HCT116 (cell line): Measurements from ENCODE around the gene MAGI3. TPM values are rescaled to one million over a fixed set of nuclear protein-coding genes. Genes with fewer than 3 reads are reported as not detected.
"Not testable (repeated sequence)": the region's sequence is repeated elsewhere in the genome, so short reads cannot be mapped to it uniquely, and the experiment has no call there.

ENCODE experiments used
- ATAC-seq: fragments of 200-7000 bp; cut with Tn5 transposase; 2 replicates; pipeline ENCODE4 v1.9.1; 2020; ENCODE audit warnings: mild to moderate bottlenecking, moderate library complexity
- BruUV-seq: library from RNA; stranded (reverse); fragments of 400-500 nt; replicated peaks from 2 replicates; lab custom pipeline; 2021; lab: Mats Ljungman, UMichigan
- CTCF ChIA-PET: fragments of 300-600 bp; sonication (Branson Sonifier 250); formaldehyde crosslinking; loops from one replicate; lab custom pipeline; 2021; ENCODE audit warnings: antibody characterized with exemption; lab: Charles Lee
- POLR2A ChIA-PET: fragments of 300-600, 350-600 bp; sonication (Branson Sonifier 250); formaldehyde crosslinking; loops from one replicate; lab custom pipeline; 2021; ENCODE audit warnings: antibody characterized with exemption; lab: Charles Lee
- RAD21 ChIA-PET, 2 experiments: fragments of 300-600 bp; sonication (Branson Sonifier 250); formaldehyde crosslinking; loops; one replicate each; lab custom pipeline; 2023; ENCODE audit warnings: low total read pairs in 2 of 2; ENCODE audit not compliant: uncharacterized antibody in 2 of 2, unreplicated experiment in 2 of 2, low non-redundant PET in 1 of 2; lab: Charles Lee
- DNase-seq: peaks from one replicate; pipeline ENCODE4 v3.0.0-alpha.2; 2010; ENCODE audit warnings: low read depth, low spot score
- H2AFZ ChIP-seq: fragments of 200-600 bp; shearing (Covaris generic), sonication (generic); 2 replicates; pipeline ENCODE4 v1.6.1; 2017; ENCODE audit warnings: low read depth, mixed run types, mixed read lengths, antibody characterized with exemption, low read length; ENCODE audit not compliant: poor library complexity, severe bottlenecking
- H3K27ac ChIP-seq: 2 replicates; pipeline ENCODE4 v1.5.1; 2012; ENCODE audit warnings: low read depth, low read length
- H3K27me3 ChIP-seq: fragments of 200-600 bp; sonication (generic); 2 replicates; pipeline ENCODE4 v1.6.1; 2016; ENCODE audit warnings: mixed run types, low read length, mixed read lengths; ENCODE audit not compliant: insufficient read depth
- H3K36me3 ChIP-seq, 2 experiments: fragments of 200-500 bp in 1 of 2; fragments of 200-600 bp in 1 of 2; sonication (Bioruptor generic) in 1 of 2; sonication (generic) in 1 of 2; 2 replicates each; pipeline versions ENCODE4 v1.5.1 to v1.6.1; 2014 to 2016; ENCODE audit warnings: low read length in 2 of 2, inconsistent platforms in 1 of 2, mixed read lengths in 1 of 2, mixed run types in 1 of 2; ENCODE audit not compliant: insufficient read depth in 2 of 2, control insufficient read depth in 1 of 2
- H3K4me1 ChIP-seq, 2 experiments: fragments of 200-600 bp in 1 of 2; sonication (generic) in 1 of 2; 2 replicates each; pipeline versions ENCODE4 v1.5.1 to v1.6.1; 2012 to 2017; ENCODE audit warnings: low read length in 2 of 2, inconsistent platforms in 1 of 2, mild to moderate bottlenecking in 1 of 2, mixed read lengths in 1 of 2, mixed run types in 1 of 2, moderate library complexity in 1 of 2; ENCODE audit not compliant: insufficient read depth in 2 of 2, control insufficient read depth in 1 of 2
- H3K4me2 ChIP-seq: fragments of 200-600 bp; sonication (generic); 2 replicates; pipeline ENCODE4 v1.6.1; 2017; ENCODE audit warnings: mixed run types, low read length, mixed read lengths
- H3K4me3 ChIP-seq, 2 experiments: fragments of 200-600 bp in 1 of 2; sonication (generic) in 1 of 2; replicated peaks in 1 of 2; 2 replicates each; pipeline ENCODE4 v1.5.1; 2011 to 2016; ENCODE audit warnings: low read length in 2 of 2, control low read depth in 1 of 2, low read depth in 1 of 2, mild to moderate bottlenecking in 1 of 2, mixed read lengths in 1 of 2, mixed run types in 1 of 2
- H3K79me2 ChIP-seq: fragments of 200-600 bp; sonication (generic); 2 replicates; pipeline ENCODE4 v1.6.1; 2017; ENCODE audit warnings: mild to moderate bottlenecking, mixed run types, low read length, moderate library complexity, mixed read lengths; ENCODE audit not compliant: insufficient read depth
- H3K9ac ChIP-seq: fragments of 200-600 bp; sonication (generic); 2 replicates; pipeline ENCODE4 v1.6.1; 2016; ENCODE audit warnings: low read length, mixed read lengths
- H3K9me2 ChIP-seq: fragments of 200-600 bp; sonication (generic), shearing (Covaris generic); 2 replicates; pipeline ENCODE4 v1.6.1; 2017; ENCODE audit warnings: mixed run types, mild to moderate bottlenecking, moderate library complexity; ENCODE audit not compliant: insufficient read depth
- H3K9me3 ChIP-seq, 2 experiments: fragments of 200-500 bp in 1 of 2; fragments of 200-600 bp in 1 of 2; sonication (Bioruptor generic) in 1 of 2; sonication (generic) in 1 of 2; 2 replicates each; pipeline ENCODE4 v1.6.1; 2014 to 2017; ENCODE audit warnings: low read length in 2 of 2, mixed read lengths in 2 of 2, inconsistent platforms in 1 of 2, low read depth in 1 of 2, mild to moderate bottlenecking in 1 of 2, mixed run types in 1 of 2, moderate library complexity in 1 of 2; ENCODE audit not compliant: control insufficient read depth in 1 of 2, insufficient read depth in 1 of 2
- H4K20me1 ChIP-seq: fragments of 200-600 bp; sonication (generic), shearing (Covaris generic); 2 replicates; pipeline ENCODE4 v1.6.1; 2017; ENCODE audit warnings: mixed run types, mild to moderate bottlenecking, moderate library complexity; ENCODE audit not compliant: insufficient read depth
- CBX3 ChIP-seq: IDR thresholded peaks from 2 replicates; pipeline ENCODE4 v1.6.1; 2012; ENCODE audit warnings: low read depth
- EGR1 ChIP-seq: IDR thresholded peaks from 2 replicates; pipeline ENCODE4 v1.6.1; 2012; ENCODE audit warnings: low read depth
- ELF1 ChIP-seq: IDR thresholded peaks from 2 replicates; pipeline ENCODE4 v1.6.1; 2012; ENCODE audit warnings: low read depth, borderline replicate concordance
- EZH2phosphoT487 ChIP-seq: fragments of 200-600 bp; IDR thresholded peaks from 2 replicates; pipeline ENCODE4 v1.6.1; 2018; ENCODE audit warnings: antibody characterized with exemption, borderline replicate concordance
- POLR2A ChIP-seq: IDR thresholded peaks from 2 replicates; pipeline ENCODE4 v1.7.0; 2011; ENCODE audit warnings: borderline replicate concordance; ENCODE audit not compliant: insufficient read depth, insufficient read length; ENCODE audit errors: extremely low read depth
- ZFX ChIP-seq: fragments of 450-650 bp; IDR thresholded peaks from 2 replicates; pipeline ENCODE4 v1.6.1; 2017
- intact Hi-C: fragments of 100-400 bp; cut with micrococcal nuclease; formaldehyde crosslinking; loops from 2 replicates; pipeline ENCODE4 v1.10.0; 2022
- total RNA-seq: library from RNA; stranded (reverse); gene quantifications from one replicate; pipeline ENCODE4 v1.2.1, GENCODE V29; 2021; ENCODE audit not compliant: unreplicated experiment
- TF ChIP-seq, protein P1 (sequence below): IDR thresholded peaks from 2 replicates; pipeline ENCODE4 v1.6.1; 2012; ENCODE audit warnings: low read depth
- TF ChIP-seq, protein P2 (sequence below): IDR thresholded peaks from 2 replicates; pipeline ENCODE4 v1.6.1; 2012
- TF ChIP-seq, protein P3 (sequence below), 3 experiments: fragments of 200-600 bp in 1 of 3; sonication (generic) in 1 of 3; IDR thresholded peaks in 2 of 3; conservative IDR thresholded peaks in 1 of 3; 2 replicates each; pipeline ENCODE4 v1.5.1; 2012 to 2017; ENCODE audit warnings: low read depth in 2 of 3, low read length in 2 of 3, antibody characterized with exemption in 1 of 3, borderline replicate concordance in 1 of 3, control low read depth in 1 of 3, mild to moderate bottlenecking in 1 of 3, mixed read lengths in 1 of 3, mixed run types in 1 of 3, moderate library complexity in 1 of 3; ENCODE audit not compliant: insufficient read depth in 1 of 3
- TF ChIP-seq, protein P4 (sequence below): IDR thresholded peaks from 2 replicates; pipeline ENCODE4 v1.6.1; 2012

Gene MAGI3
- total RNA-seq, 1 experiment from 2014 or later: 11.8 TPM

DNA sequence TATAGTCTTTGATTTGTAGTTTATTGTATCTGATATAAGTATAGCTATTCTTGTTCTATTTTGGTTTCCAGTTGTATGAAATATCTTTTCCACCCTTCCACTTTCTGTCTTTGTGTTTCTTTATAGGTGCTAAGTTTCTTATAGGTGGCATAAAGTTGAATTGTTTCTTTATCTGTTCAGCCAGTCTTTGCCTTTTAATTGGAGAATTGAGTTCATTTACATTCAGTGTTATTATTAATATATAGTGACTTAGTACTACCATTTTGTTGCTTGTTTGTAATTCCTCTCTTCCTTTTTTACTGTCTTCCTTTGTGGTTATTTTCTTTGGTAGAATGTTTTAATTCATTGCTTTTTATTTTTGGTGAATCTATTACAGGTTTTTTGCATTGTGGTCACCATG is 77.7 kb downstream of the MAGI3 start (continued):
- TF ChIP-seq, protein P1, sequence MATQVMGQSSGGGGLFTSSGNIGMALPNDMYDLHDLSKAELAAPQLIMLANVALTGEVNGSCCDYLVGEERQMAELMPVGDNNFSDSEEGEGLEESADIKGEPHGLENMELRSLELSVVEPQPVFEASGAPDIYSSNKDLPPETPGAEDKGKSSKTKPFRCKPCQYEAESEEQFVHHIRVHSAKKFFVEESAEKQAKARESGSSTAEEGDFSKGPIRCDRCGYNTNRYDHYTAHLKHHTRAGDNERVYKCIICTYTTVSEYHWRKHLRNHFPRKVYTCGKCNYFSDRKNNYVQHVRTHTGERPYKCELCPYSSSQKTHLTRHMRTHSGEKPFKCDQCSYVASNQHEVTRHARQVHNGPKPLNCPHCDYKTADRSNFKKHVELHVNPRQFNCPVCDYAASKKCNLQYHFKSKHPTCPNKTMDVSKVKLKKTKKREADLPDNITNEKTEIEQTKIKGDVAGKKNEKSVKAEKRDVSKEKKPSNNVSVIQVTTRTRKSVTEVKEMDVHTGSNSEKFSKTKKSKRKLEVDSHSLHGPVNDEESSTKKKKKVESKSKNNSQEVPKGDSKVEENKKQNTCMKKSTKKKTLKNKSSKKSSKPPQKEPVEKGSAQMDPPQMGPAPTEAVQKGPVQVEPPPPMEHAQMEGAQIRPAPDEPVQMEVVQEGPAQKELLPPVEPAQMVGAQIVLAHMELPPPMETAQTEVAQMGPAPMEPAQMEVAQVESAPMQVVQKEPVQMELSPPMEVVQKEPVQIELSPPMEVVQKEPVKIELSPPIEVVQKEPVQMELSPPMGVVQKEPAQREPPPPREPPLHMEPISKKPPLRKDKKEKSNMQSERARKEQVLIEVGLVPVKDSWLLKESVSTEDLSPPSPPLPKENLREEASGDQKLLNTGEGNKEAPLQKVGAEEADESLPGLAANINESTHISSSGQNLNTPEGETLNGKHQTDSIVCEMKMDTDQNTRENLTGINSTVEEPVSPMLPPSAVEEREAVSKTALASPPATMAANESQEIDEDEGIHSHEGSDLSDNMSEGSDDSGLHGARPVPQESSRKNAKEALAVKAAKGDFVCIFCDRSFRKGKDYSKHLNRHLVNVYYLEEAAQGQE: no peak
- TF ChIP-seq, protein P2, sequence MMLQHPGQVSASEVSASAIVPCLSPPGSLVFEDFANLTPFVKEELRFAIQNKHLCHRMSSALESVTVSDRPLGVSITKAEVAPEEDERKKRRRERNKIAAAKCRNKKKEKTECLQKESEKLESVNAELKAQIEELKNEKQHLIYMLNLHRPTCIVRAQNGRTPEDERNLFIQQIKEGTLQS: no peak
- no peak for TF ChIP-seq POLR2A
- no peak for TF ChIP-seq ZFX
- TF ChIP-seq EZH2phosphoT487: no peak
- no peak for TF ChIP-seq EGR1
- TF ChIP-seq, protein P3, sequence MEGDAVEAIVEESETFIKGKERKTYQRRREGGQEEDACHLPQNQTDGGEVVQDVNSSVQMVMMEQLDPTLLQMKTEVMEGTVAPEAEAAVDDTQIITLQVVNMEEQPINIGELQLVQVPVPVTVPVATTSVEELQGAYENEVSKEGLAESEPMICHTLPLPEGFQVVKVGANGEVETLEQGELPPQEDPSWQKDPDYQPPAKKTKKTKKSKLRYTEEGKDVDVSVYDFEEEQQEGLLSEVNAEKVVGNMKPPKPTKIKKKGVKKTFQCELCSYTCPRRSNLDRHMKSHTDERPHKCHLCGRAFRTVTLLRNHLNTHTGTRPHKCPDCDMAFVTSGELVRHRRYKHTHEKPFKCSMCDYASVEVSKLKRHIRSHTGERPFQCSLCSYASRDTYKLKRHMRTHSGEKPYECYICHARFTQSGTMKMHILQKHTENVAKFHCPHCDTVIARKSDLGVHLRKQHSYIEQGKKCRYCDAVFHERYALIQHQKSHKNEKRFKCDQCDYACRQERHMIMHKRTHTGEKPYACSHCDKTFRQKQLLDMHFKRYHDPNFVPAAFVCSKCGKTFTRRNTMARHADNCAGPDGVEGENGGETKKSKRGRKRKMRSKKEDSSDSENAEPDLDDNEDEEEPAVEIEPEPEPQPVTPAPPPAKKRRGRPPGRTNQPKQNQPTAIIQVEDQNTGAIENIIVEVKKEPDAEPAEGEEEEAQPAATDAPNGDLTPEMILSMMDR (IDR thresholded peaks at IDR 0.05 in 2 of 3, conservative IDR thresholded peaks at IDR 0.05 in 1 of 3; ENCODE audit: borderline replicate concordance in 1 of 3, insufficient read depth in 1 of 3, low read depth in 2 of 3, low read length in 2 of 3): no peak
- no peak for TF ChIP-seq CBX3
- TF ChIP-seq, protein P4, sequence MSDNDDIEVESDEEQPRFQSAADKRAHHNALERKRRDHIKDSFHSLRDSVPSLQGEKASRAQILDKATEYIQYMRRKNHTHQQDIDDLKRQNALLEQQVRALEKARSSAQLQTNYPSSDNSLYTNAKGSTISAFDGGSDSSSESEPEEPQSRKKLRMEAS: no peak
- no peak for TF ChIP-seq ELF1

DNA sequence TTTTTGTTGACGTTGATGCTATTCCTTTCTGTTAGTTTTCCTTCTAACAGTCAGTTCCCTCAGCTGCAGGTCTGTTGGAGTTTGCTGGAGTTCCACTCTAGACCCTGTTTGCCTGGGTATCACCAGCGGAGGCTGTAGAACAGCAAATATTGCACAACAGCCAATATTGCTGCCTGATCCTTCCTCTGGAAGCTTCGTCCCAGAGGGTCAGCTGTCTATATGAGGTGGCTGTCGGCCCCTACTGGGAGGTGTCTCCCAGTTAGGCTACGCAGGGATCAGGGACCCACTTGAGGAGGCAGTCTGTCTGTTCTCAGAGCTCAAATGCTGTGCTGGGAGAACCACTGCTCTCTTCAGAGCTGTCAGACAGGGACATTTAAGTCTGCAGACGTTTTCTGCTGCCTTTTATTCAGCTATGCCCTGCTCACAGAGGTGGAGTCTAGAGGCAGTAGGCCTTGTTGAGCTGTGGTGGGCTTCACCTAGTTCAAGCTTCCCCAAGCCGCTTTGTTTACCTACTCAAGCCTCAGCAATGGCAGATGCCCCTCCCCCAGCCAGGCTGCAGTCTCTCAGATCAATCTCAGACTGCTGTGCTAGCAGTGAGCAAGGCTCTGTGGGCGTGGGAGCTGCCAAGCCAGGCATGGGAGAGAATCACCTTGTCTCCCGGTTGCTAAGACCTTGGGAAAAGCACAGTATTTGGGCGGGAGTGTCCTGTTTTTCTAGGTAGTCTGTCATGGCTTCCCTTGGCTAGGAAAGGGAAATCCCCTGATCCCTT is 88.3 kb downstream of the MAGI3 start:
- POLR2A ChIA-PET, CTCF ChIA-PET, H3K36me3 ChIP-seq: not testable (repeated sequence)

More for the DNA sequence above, 88.3 kb downstream of the MAGI3 start:
- H3K9me3 ChIP-seq, DNase-seq, H2AFZ ChIP-seq, RAD21 ChIA-PET, H4K20me1 ChIP-seq, H3K4me3 ChIP-seq, H3K79me2 ChIP-seq, intact Hi-C loops, ATAC-seq, H3K27ac ChIP-seq, BruUV-seq, H3K9ac ChIP-seq, H3K27me3 ChIP-seq, H3K4me2 ChIP-seq, H3K9me2 ChIP-seq, H3K4me1 ChIP-seq: not testable (repeated sequence)
